ENCODE results near the gene DTD1.

DTD1 gene

DNA sequence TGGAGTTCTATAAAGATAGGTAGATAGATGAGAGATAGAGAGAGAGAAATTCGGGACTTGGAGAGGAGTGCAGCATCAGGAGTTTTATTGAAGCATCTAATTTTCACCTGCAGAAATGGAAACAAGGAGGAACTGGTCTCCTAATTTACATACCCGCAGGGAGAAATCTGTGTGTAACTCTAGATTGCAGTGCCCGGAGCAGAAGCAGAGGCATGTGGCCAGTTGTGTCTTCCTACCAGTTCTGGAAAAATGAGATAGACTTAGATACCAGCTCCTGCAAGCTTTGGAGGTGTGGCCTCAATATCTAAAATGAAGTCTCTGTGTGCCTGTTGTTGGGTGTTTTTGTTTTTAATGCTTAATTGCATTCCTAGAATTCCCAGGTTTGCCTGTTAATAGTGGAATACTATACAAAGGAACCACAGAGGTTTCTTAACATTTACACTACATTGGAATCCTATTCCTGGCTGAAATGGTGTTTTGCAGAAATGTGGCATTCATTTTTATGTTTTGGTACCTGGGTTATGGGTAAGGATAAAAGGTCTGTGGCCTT, 57.4 kb downstream of the DTD1 start:
- Histone ChIP-seq H3K4me2 (ENCODE audit: low read depth, low read length, poor library complexity, severe bottlenecking) (no peak overlapping the region), H3K79me2 (ENCODE audit: insufficient read depth, low read length) (no peaks in the 10 kb centered on the region)
- TF ChIP-seq EZH2phosphoT487 (conservative IDR thresholded peaks at IDR 0.05; ENCODE audit: low read length) = no peak
- TF ChIP-seq, protein P1, sequence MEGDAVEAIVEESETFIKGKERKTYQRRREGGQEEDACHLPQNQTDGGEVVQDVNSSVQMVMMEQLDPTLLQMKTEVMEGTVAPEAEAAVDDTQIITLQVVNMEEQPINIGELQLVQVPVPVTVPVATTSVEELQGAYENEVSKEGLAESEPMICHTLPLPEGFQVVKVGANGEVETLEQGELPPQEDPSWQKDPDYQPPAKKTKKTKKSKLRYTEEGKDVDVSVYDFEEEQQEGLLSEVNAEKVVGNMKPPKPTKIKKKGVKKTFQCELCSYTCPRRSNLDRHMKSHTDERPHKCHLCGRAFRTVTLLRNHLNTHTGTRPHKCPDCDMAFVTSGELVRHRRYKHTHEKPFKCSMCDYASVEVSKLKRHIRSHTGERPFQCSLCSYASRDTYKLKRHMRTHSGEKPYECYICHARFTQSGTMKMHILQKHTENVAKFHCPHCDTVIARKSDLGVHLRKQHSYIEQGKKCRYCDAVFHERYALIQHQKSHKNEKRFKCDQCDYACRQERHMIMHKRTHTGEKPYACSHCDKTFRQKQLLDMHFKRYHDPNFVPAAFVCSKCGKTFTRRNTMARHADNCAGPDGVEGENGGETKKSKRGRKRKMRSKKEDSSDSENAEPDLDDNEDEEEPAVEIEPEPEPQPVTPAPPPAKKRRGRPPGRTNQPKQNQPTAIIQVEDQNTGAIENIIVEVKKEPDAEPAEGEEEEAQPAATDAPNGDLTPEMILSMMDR (IDR thresholded peaks at IDR 0.05; ENCODE audit: insufficient read depth, low read length, poor library complexity, severe bottlenecking) = no peak

DNA sequence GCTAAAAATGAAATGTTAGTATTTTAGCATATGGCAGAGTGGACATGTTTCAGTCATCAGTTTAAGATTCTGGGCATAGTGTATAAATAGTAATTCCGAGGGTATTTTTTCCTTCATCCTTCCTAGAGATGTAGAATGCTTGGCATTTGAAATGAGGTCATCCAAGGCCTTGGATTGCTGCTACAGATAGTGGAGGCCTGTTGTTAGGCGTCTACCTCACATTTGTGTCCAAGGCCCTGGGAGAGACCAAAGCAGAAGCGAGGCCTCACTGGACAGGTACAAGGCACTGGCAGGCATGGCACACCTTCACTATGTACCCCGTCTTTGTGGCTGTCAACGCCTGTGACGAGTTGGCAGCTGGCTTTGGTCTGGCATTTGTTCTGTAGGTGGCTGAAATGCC, 58.0 kb downstream of the DTD1 start:
- H3K9ac ChIP-seq (ENCODE audit: low read length) = no peak overlapping the region
- H3K4me3 ChIP-seq (ENCODE audit: insufficient read depth, low read length, poor library complexity, severe bottlenecking) = no peak overlapping the region
- no peak overlapping the region for H2AFZ ChIP-seq (ENCODE audit: low read depth, low read length, severe bottlenecking)
- TF ChIP-seq EZH2phosphoT487 (conservative IDR thresholded peaks at IDR 0.05; ENCODE audit: low read length) = no peak
- TF ChIP-seq, protein P1 (IDR thresholded peaks at IDR 0.05; ENCODE audit: insufficient read depth, low read length, poor library complexity, severe bottlenecking) = no peak
- no peaks in the 10 kb centered on the region for H3F3A ChIP-seq (ENCODE audit: insufficient read depth)
- no peak overlapping the region for H3K27ac ChIP-seq (ENCODE audit: low read depth, low read length)
- H3K27me3 ChIP-seq (ENCODE audit: low read length) = no peaks in the 10 kb centered on the region
- H3K36me3 ChIP-seq (ENCODE audit: low read length) = no peaks in the 10 kb centered on the region
- H4K20me1 ChIP-seq (ENCODE audit: low read depth, low read length) = no peaks in the 10 kb centered on the region
- H3K9me2 ChIP-seq (replicated peaks; ENCODE audit: insufficient read depth, low read length) = no peaks in the 10 kb centered on the region
- no peak overlapping the region for H3K4me2 ChIP-seq (ENCODE audit: low read depth, low read length, poor library complexity, severe bottlenecking)
- no peaks in the 10 kb centered on the region for H3K79me2 ChIP-seq (ENCODE audit: insufficient read depth, low read length)
- no peaks in the 10 kb centered on the region for H3K9me3 ChIP-seq (ENCODE audit: insufficient read depth, low read length)

More for the DNA sequence above, 57.4 kb downstream of the DTD1 start:
- no peaks in the 10 kb centered on the region for H3K9me2 ChIP-seq (replicated peaks; ENCODE audit: insufficient read depth, low read length)
- no peak overlapping the region for H3K27ac ChIP-seq (ENCODE audit: low read depth, low read length)
- H3K9ac ChIP-seq (ENCODE audit: low read length) = no peak overlapping the region
- no peak overlapping the region for H2AFZ ChIP-seq (ENCODE audit: low read depth, low read length, severe bottlenecking)
- H3K36me3 ChIP-seq (ENCODE audit: low read length) = no peaks in the 10 kb centered on the region
- no peaks in the 10 kb centered on the region for H3K9me3 ChIP-seq (ENCODE audit: insufficient read depth, low read length)
- H4K20me1 ChIP-seq (ENCODE audit: low read depth, low read length) = no peaks in the 10 kb centered on the region
- H3K4me3 ChIP-seq (ENCODE audit: insufficient read depth, low read length, poor library complexity, severe bottlenecking) = no peak overlapping the region
- H3K27me3 ChIP-seq (ENCODE audit: low read length) = no peaks in the 10 kb centered on the region
- no peaks in the 10 kb centered on the region for H3F3A ChIP-seq (ENCODE audit: insufficient read depth)

DNA sequence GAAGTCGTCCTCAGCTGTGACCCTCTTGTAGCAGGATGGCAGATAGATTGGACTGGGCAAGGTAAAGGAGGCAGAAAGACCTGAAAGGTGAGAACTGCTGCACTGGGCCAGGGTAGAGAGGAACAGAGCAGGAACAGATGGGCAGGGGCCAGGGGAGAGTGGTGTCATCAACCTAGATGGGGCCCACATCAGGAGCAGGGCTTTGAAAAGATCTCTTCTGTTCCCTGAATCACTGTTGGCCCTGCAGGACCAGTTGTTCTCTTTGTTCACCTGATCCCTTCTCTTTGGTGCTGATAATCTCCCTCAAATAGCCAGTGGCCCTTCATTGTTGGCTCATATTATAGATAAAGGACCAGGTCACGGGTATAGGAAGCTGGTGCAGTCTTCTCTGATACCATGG, 59.9 kb downstream of the DTD1 start:
- H3K4me3 ChIP-seq (ENCODE audit: insufficient read depth, low read length, poor library complexity, severe bottlenecking) = no peak overlapping the region
- H3K27me3 ChIP-seq (ENCODE audit: low read length) = no peaks in the 10 kb centered on the region
- no peaks in the 10 kb centered on the region for H4K20me1 ChIP-seq (ENCODE audit: low read depth, low read length)
- no peaks in the 10 kb centered on the region for H3K79me2 ChIP-seq (ENCODE audit: insufficient read depth, low read length)
- no peak overlapping the region for H2AFZ ChIP-seq (ENCODE audit: low read depth, low read length, severe bottlenecking)
- H3F3A ChIP-seq (ENCODE audit: insufficient read depth) = no peaks in the 10 kb centered on the region
- no peaks in the 10 kb centered on the region for H3K9me2 ChIP-seq (replicated peaks; ENCODE audit: insufficient read depth, low read length)
- TF ChIP-seq EZH2phosphoT487 (conservative IDR thresholded peaks at IDR 0.05; ENCODE audit: low read length) = no peak
- TF ChIP-seq, protein P1 (IDR thresholded peaks at IDR 0.05; ENCODE audit: insufficient read depth, low read length, poor library complexity, severe bottlenecking) = no peak
- no peak overlapping the region for H3K4me2 ChIP-seq (ENCODE audit: low read depth, low read length, poor library complexity, severe bottlenecking)
- H3K36me3 ChIP-seq (ENCODE audit: low read length) = no peaks in the 10 kb centered on the region
- no peak overlapping the region for H3K27ac ChIP-seq (ENCODE audit: low read depth, low read length)
- H3K9me3 ChIP-seq (ENCODE audit: insufficient read depth, low read length) = no peaks in the 10 kb centered on the region
- no peak overlapping the region for H3K9ac ChIP-seq (ENCODE audit: low read length)

Measured in SU-DHL-6 (cell line).